Stimulated activated CD8-positive, alpha-beta memory T cell treated with anti-CD3 and anti-CD28 coated beads, Interleukin-15, amount 100 ng/mL, for 1 hour (primary cell): ENCODE data around the gene DNAJB4.
"Not testable (repeated sequence)": the region's sequence is repeated elsewhere in the genome, so short reads cannot be mapped to it uniquely, and the experiment has no call there.

ENCODE experiments used
- DNase-seq: peaks from one replicate; pipeline ENCODE4 v3.0.0-alpha.2; 2020; ENCODE audit warnings: low read depth

DNAJB4 gene

GRCh38 chr1:78004719-78005447, at the start of gene DNAJB4:
Gene DNAJB4 (plus strand): TSS chr1:78004939. CDS start chr1:78005111, 172 bp downstream.
- peak; percentile 29 for DNase-seq

GRCh38 chr1:77955709-77956108, 49.0 kb upstream of the DNAJB4 start:
- DNase-seq, result no peak

- no peak for DNase-seq
These were observed 48.3 kb upstream of the DNAJB4 start for GRCh38 chr1:77956464-77956863.

GRCh38 chr1:77958391-77958790, 46.3 kb upstream of the DNAJB4 start:
- DNase-seq, result no peak

GRCh38 chr1:77958850-77959249, 45.9 kb upstream of the DNAJB4 start:
- no peak for DNase-seq

GRCh38 chr1:77961392-77961791, 43.3 kb upstream of the DNAJB4 start:
- no peak for DNase-seq

GRCh38 chr1:77966291-77966690, 38.4 kb upstream of the DNAJB4 start:
- DNase-seq, result no peak

GRCh38 chr1:77970192-77970591, 34.5 kb upstream of the DNAJB4 start:
- DNase-seq, result no peak

- DNase-seq, result no peak
These were observed 32.7 kb upstream of the DNAJB4 start for GRCh38 chr1:77972080-77972479.

- DNase-seq, result no peak
These were observed 29.4 kb upstream of the DNAJB4 start for GRCh38 chr1:77975386-77975785.

GRCh38 chr1:77975907-77976306, 28.8 kb upstream of the DNAJB4 start:
- no peak for DNase-seq

- DNase-seq, result no peak
These were observed 28.2 kb upstream of the DNAJB4 start for GRCh38 chr1:77976433-77977076.

GRCh38 chr1:77977989-77978292, 26.8 kb upstream of the DNAJB4 start:
- no peak for DNase-seq

- DNase-seq, result peak; percentile 54
These were observed 26.3 kb upstream of the DNAJB4 start for GRCh38 chr1:77978293-77978968.

- peak; percentile 91 for DNase-seq
These were observed 25.5 kb upstream of the DNAJB4 start, which contains the start of gene FUBP1 for GRCh38 chr1:77978969-77979876. Gene FUBP1 (minus strand): TSS chr1:77979072. CDS start chr1:77979004, 68 bp downstream.

- not testable (repeated sequence) for DNase-seq
These were observed 21.3 kb upstream of the DNAJB4 start for GRCh38 chr1:77983352-77983996.

GRCh38 chr1:77983997-77984355, 20.8 kb upstream of the DNAJB4 start:
- no peak for DNase-seq

- no peak for DNase-seq
These were observed 20.1 kb upstream of the DNAJB4 start for GRCh38 chr1:77984629-77985028.

- DNase-seq, result no peak
These were observed 17.9 kb upstream of the DNAJB4 start for GRCh38 chr1:77986810-77987209.

- DNase-seq, result no peak
These were observed 16.8 kb upstream of the DNAJB4 start for GRCh38 chr1:77987919-77988318.

- DNase-seq, result no peak
These were observed 15.0 kb upstream of the DNAJB4 start for GRCh38 chr1:77989744-77990143.
